Activated effector memory CD4-positive, alpha-beta T cell treated with anti-CD3 and anti-CD28 coated beads, Interleukin-2, amount 50 U/mL, for 16 hours (primary cell): ENCODE data around the gene ZBTB17.
A peak's percentile ranks its signal among the peaks of the same experiment; 100 is the strongest.
"Not testable (repeated sequence)": the region's sequence is repeated elsewhere in the genome, so short reads cannot be mapped to it uniquely, and the experiment has no call there.

Source experiments
- DNase-seq: peaks from one replicate; pipeline ENCODE4 v3.0.0-alpha.2; 2020

ZBTB17 gene

GRCh38 chr1:15934211-15935055 is 41.5 kb downstream of the ZBTB17 start:
- no peak for DNase-seq

GRCh38 chr1:15933684-15934083 is 42.2 kb downstream of the ZBTB17 start:
- DNase-seq: no peak

GRCh38 chr1:15932612-15933011 is 43.3 kb downstream of the ZBTB17 start:
- DNase-seq: no peak

- no peak for DNase-seq
Observed at GRCh38 chr1:15931884-15932283, 44.0 kb downstream of the ZBTB17 start.

- no peak for DNase-seq
Observed at GRCh38 chr1:15931401-15931800, 44.5 kb downstream of the ZBTB17 start.

GRCh38 chr1:15928971-15929965 is 46.6 kb downstream of the ZBTB17 start:
- DNase-seq: no peak

- DNase-seq: not testable (repeated sequence)
Observed at GRCh38 chr1:15926448-15926847, 49.5 kb downstream of the ZBTB17 start.

- DNase-seq: no peak
Observed at GRCh38 chr1:15923241-15923640, 52.7 kb downstream of the ZBTB17 start.

- peak; percentile 85 for DNase-seq
Observed at GRCh38 chr1:15918962-15919715, 56.8 kb downstream of the ZBTB17 start.

- no peak for DNase-seq
Observed at GRCh38 chr1:15916916-15917315, 59.0 kb downstream of the ZBTB17 start.

- DNase-seq: no peak
Observed at GRCh38 chr1:15916417-15916816, 59.5 kb downstream of the ZBTB17 start.

GRCh38 chr1:15915991-15916390 is 59.9 kb downstream of the ZBTB17 start:
- no peak for DNase-seq

GRCh38 chr1:15913607-15914006 is 62.3 kb downstream of the ZBTB17 start:
- not testable (repeated sequence) for DNase-seq

GRCh38 chr1:15911927-15912326 is 64.0 kb downstream of the ZBTB17 start:
- DNase-seq: no peak

GRCh38 chr1:15911141-15911540 is 64.8 kb downstream of the ZBTB17 start:
- no peak for DNase-seq

- DNase-seq: no peak
Observed at GRCh38 chr1:15908597-15908996, 67.3 kb downstream of the ZBTB17 start.

GRCh38 chr1:15902882-15903281 is 73.0 kb downstream of the ZBTB17 start:
- no peak for DNase-seq

- DNase-seq: no peak
Observed at GRCh38 chr1:15900662-15901279, 75.1 kb downstream of the ZBTB17 start.

- DNase-seq: no peak
Observed at GRCh38 chr1:15899266-15899665, 76.6 kb downstream of the ZBTB17 start.

- DNase-seq: not testable (repeated sequence)
Observed at GRCh38 chr1:15896841-15897610, 78.9 kb downstream of the ZBTB17 start.

- no peak for DNase-seq
Observed at GRCh38 chr1:15895233-15895632, 80.7 kb downstream of the ZBTB17 start.
